PC-3 (cell line): ENCODE data around the gene CACNB3.
A peak's percentile ranks its signal among the peaks of the same experiment; 100 is the strongest.

Experiments used
- CTCF ChIP-seq: fragments of 300-600 bp; sonication (generic); conservative IDR thresholded peaks from 2 replicates; pipeline ENCODE4 v1.5.1; 2017; ENCODE audit warnings: antibody characterized with exemption, low read depth, mild to moderate bottlenecking, low read length
- EZH2phosphoT487 ChIP-seq: fragments of 300-600 bp; sonication (generic); IDR thresholded peaks from 2 replicates; pipeline ENCODE4 v1.6.1; 2018; ENCODE audit warnings: mild to moderate bottlenecking, antibody characterized with exemption, low read length, borderline replicate concordance

- peak; percentile 32 for TF ChIP-seq CTCF
- no peak for TF ChIP-seq EZH2phosphoT487
Observed at GRCh38 chr12:48818831-48819590, 715 bp downstream of the CACNB3 start.
